H9 (cell line): Measurements from ENCODE around the gene TSSK6. TPM values are rescaled to one million over a fixed set of nuclear protein-coding genes. Genes with fewer than 3 reads are reported as not detected.

ENCODE experiments used
- DNase-seq: peaks from one replicate; pipeline ENCODE4 v3.0.0-alpha.2; 2017
- H2AFZ ChIP-seq: one replicate; pipeline ENCODE4 v1.6.1; 2013; ENCODE audit warnings: mild to moderate bottlenecking, low read length, control low read depth, moderate library complexity
- H2AK5ac ChIP-seq: 2 replicates; pipeline ENCODE4 v1.6.1; 2013; ENCODE audit warnings: low read length, control low read depth, mixed read lengths; ENCODE audit not compliant: insufficient read length
- H2BK120ac ChIP-seq: one replicate; pipeline ENCODE4 v1.6.1; 2013; ENCODE audit warnings: low read depth, mild to moderate bottlenecking, low read length, control low read depth, inconsistent platforms; ENCODE audit not compliant: poor library complexity, severe bottlenecking
- H2BK12ac ChIP-seq: 2 replicates; pipeline ENCODE4 v1.6.1; 2013; ENCODE audit warnings: low read length, control low read depth, mixed read lengths, low read depth; ENCODE audit not compliant: insufficient read length
- H2BK15ac ChIP-seq: 2 replicates; pipeline ENCODE4 v1.6.1; 2013; ENCODE audit warnings: low read depth, low read length, control low read depth
- H2BK20ac ChIP-seq: one replicate; pipeline ENCODE4 v1.6.1; 2013; ENCODE audit warnings: low read depth, mild to moderate bottlenecking, low read length, control low read depth, inconsistent platforms; ENCODE audit not compliant: poor library complexity, severe bottlenecking
- H2BK5ac ChIP-seq: 2 replicates; pipeline ENCODE4 v1.6.1; 2013; ENCODE audit warnings: low read length, control low read depth, mixed read lengths; ENCODE audit not compliant: insufficient read length
- H3K14ac ChIP-seq: 2 replicates; pipeline ENCODE4 v1.6.1; 2013; ENCODE audit warnings: low read length, control low read depth; ENCODE audit not compliant: insufficient read depth
- H3K18ac ChIP-seq: 2 replicates; pipeline ENCODE4 v1.6.1; 2013; ENCODE audit warnings: low read depth, mild to moderate bottlenecking, mixed read lengths, low read length, control low read depth; ENCODE audit not compliant: insufficient read length
- H3K23ac ChIP-seq: 2 replicates; pipeline ENCODE4 v1.6.1; 2013; ENCODE audit warnings: low read length, control low read depth, mixed read lengths, low read depth; ENCODE audit not compliant: insufficient read length
- H3K23me2 ChIP-seq: 2 replicates; pipeline ENCODE4 v1.6.1; 2013; ENCODE audit warnings: low read depth, mild to moderate bottlenecking, mixed read lengths, low read length, control low read depth; ENCODE audit not compliant: insufficient read length, poor library complexity, severe bottlenecking
- H3K27ac ChIP-seq: 2 replicates; pipeline ENCODE4 v1.5.1; 2013; ENCODE audit warnings: low read length, control low read depth, mixed read lengths, low read depth; ENCODE audit not compliant: insufficient read length
- H3K27me3 ChIP-seq: 2 replicates; pipeline ENCODE4 v1.6.1; 2013; ENCODE audit warnings: low read length, control low read depth, inconsistent platforms; ENCODE audit not compliant: insufficient read depth
- H3K4ac ChIP-seq: 2 replicates; pipeline ENCODE4 v1.6.1; 2013; ENCODE audit warnings: low read depth, mild to moderate bottlenecking, control low read depth, inconsistent platforms, low read length, moderate library complexity
- H3K4me1 ChIP-seq: 2 replicates; pipeline ENCODE4 v1.6.1; 2013; ENCODE audit warnings: low read length, control low read depth, inconsistent platforms; ENCODE audit not compliant: insufficient read depth
- H3K4me2 ChIP-seq: 2 replicates; pipeline ENCODE4 v1.6.1; 2013; ENCODE audit warnings: low read length, control low read depth, mixed read lengths; ENCODE audit not compliant: insufficient read length, insufficient read depth
- H3K56ac ChIP-seq: 2 replicates; pipeline ENCODE4 v1.6.1; 2013; ENCODE audit warnings: low read depth, mild to moderate bottlenecking, mixed read lengths, low read length, control low read depth; ENCODE audit not compliant: insufficient read length
- H3K79me1 ChIP-seq: 2 replicates; pipeline ENCODE4 v1.6.1; 2013; ENCODE audit warnings: low read depth, mild to moderate bottlenecking, moderate library complexity, low read length, control low read depth, inconsistent platforms; ENCODE audit not compliant: insufficient read depth, poor library complexity, severe bottlenecking
- H3K79me2 ChIP-seq: 2 replicates; pipeline ENCODE4 v1.6.1; 2013; ENCODE audit warnings: low read length, control low read depth, inconsistent platforms; ENCODE audit not compliant: insufficient read depth
- H3K9ac ChIP-seq: 2 replicates; pipeline ENCODE4 v1.6.1; 2013; ENCODE audit warnings: low read length, control low read depth, mixed read lengths; ENCODE audit not compliant: insufficient read length; ENCODE audit errors: extremely low read depth
- H3K9me3 ChIP-seq: one replicate; pipeline ENCODE4 v1.6.1; 2013; ENCODE audit warnings: low read depth, low read length, inconsistent platforms; ENCODE audit not compliant: control insufficient read depth
- H3T11ph ChIP-seq: one replicate; pipeline ENCODE4 v1.6.1; 2013; ENCODE audit warnings: mild to moderate bottlenecking, low read length, control low read depth, inconsistent platforms
- H4K20me1 ChIP-seq: one replicate; pipeline ENCODE4 v1.6.1; 2013; ENCODE audit not compliant: control insufficient read depth, insufficient read length, insufficient read depth
- H4K5ac ChIP-seq: 2 replicates; pipeline ENCODE4 v1.6.1; 2013; ENCODE audit warnings: low read depth, mild to moderate bottlenecking, mixed read lengths, low read length, control low read depth; ENCODE audit not compliant: insufficient read length
- H4K8ac ChIP-seq: replicated peaks from 2 replicates; pipeline ENCODE4 v1.6.1; 2013; ENCODE audit warnings: low read length, control low read depth, mixed read lengths, low read depth; ENCODE audit not compliant: insufficient read length
- H4K91ac ChIP-seq: 2 replicates; pipeline ENCODE4 v1.6.1; 2013; ENCODE audit warnings: low read depth, mild to moderate bottlenecking, moderate library complexity, mixed read lengths, low read length, control low read depth; ENCODE audit not compliant: insufficient read length
- H3K27ac Mint-ChIP-seq, 3 experiments: 2 replicates in 2 of 3; 3 replicates in 1 of 3; pipeline ENCODE4 v1.8.0; 2020 to 2021; ENCODE audit warnings: mixed read lengths in 3 of 3, mild to moderate bottlenecking in 1 of 3, moderate library complexity in 1 of 3
- H3K27me3 Mint-ChIP-seq: 2 replicates; pipeline ENCODE4 v1.8.0; 2021; ENCODE audit warnings: low read depth, mild to moderate bottlenecking, moderate library complexity, mixed read lengths
- H3K36me3 Mint-ChIP-seq, 3 experiments: 2 replicates in 2 of 3; 3 replicates in 1 of 3; pipeline ENCODE4 v1.8.0; 2020 to 2021; ENCODE audit warnings: low read depth in 3 of 3, mixed read lengths in 3 of 3; ENCODE audit not compliant: insufficient read depth in 1 of 3
- H3K4me1 Mint-ChIP-seq, 2 experiments: 2 replicates each; pipeline ENCODE4 v1.8.0; 2020; ENCODE audit warnings: mixed read lengths in 2 of 2
- H3K4me3 Mint-ChIP-seq, 2 experiments: 2 replicates in 1 of 2; 3 replicates in 1 of 2; pipeline ENCODE4 v1.8.0; 2020 to 2021; ENCODE audit warnings: mild to moderate bottlenecking in 2 of 2, mixed read lengths in 2 of 2, moderate library complexity in 1 of 2
- H3K9me3 Mint-ChIP-seq, 2 experiments: 2 replicates in 1 of 2; 3 replicates in 1 of 2; pipeline ENCODE4 v1.8.0; 2020; ENCODE audit warnings: mild to moderate bottlenecking in 2 of 2, mixed read lengths in 2 of 2, moderate library complexity in 1 of 2
- CTCF ChIP-seq: fragments of 200-600 bp; sonication (generic); conservative IDR thresholded peaks from 3 replicates; pipeline ENCODE4 v1.8.0; 2021; ENCODE audit warnings: antibody characterized with exemption, mild to moderate bottlenecking
- WGBS: extraction: QIAGEN DNeasy Blood & Tissue Kit; methylation state at CpG from one replicate; pipeline ENCODE4 v1.1.7; 2013; ENCODE audit warnings: missing lambda C conversion rate, low lambda C conversion rate, mixed read lengths; ENCODE audit not compliant: insufficient read length; ENCODE audit errors: extremely low coverage; 5-methylcytosine and 5-hydroxymethylcytosine counted together
- long read RNA-seq: library from polyadenylated mRNA; unstranded; transcript quantifications from one replicate; pipeline ENCODE4 v2.0.0, GENCODE V29; 2020
- total RNA-seq: library from RNA; stranded (reverse); gene quantifications from 2 replicates; pipeline ENCODE4 v1.2.1, GENCODE V29; 2021

The TSSK6 gene
- 2.6 and 2.8 TPM in 2 replicates for total RNA-seq
- long read RNA-seq, transcript TSSK6-201 (1 exons, 1,467 nt): major isoform, 7 of 10 reads
- long read RNA-seq, partial matches to known transcripts: 0 of 10 reads
- long read RNA-seq, other reads (novel, unspliced or antisense): 3 of 10 reads

- Mint-ChIP-seq H3K27me3 (peaks cover 4% of the 10 kb centered on the region; the same call in 1 of the 2 replicates), H3K27ac (peak within 1 kb of the TSS; percentile 87 to 96 (median 96)), H3K4me1 (peaks cover 3 to 13% of the 10 kb centered on the region in 2 experiments), H3K9me3 (no peaks in the 10 kb centered on the region), H3K36me3 (peaks cover 4 to 22% (median 11%) of the 10 kb centered on the region in 3 experiments; a peak in 6 of 7 replicates), H3K4me3 (peak within 1 kb of the TSS; percentile 91 to 94)
- Histone ChIP-seq H3K4ac (no peak within 1 kb of the TSS), H3K14ac (peak within 1 kb of the TSS; percentile 69; the same call in 1 of the 2 replicates), H3K4me2 (peak within 1 kb of the TSS; percentile 85), H3K23me2 (peaks cover 5% of the 10 kb centered on the region), H2AK5ac (no peak within 1 kb of the TSS), H4K5ac (no peak within 1 kb of the TSS), H3T11ph (no peak within 1 kb of the TSS), H3K27ac (no peak within 1 kb of the TSS), H2BK15ac (no peak within 1 kb of the TSS), H2BK5ac (no peak within 1 kb of the TSS), H3K9me3 (no peaks in the 10 kb centered on the region), H2BK20ac (no peak within 1 kb of the TSS), H3K56ac (no peak within 1 kb of the TSS), H2BK120ac (no peak within 1 kb of the TSS), H3K23ac (no peak within 1 kb of the TSS), H2BK12ac (no peak within 1 kb of the TSS), H3K79me1 (peaks cover 3% of the 10 kb centered on the region), H2AFZ (peak within 1 kb of the TSS; percentile 63), H4K20me1 (no peaks in the 10 kb centered on the region), H4K8ac (no peak within 1 kb of the TSS), H3K18ac (peak within 1 kb of the TSS; percentile 69), H3K9ac (peak within 1 kb of the TSS; percentile 85), H3K79me2 (peaks cover 11% of the 10 kb centered on the region; the same call in 1 of the 2 replicates), H4K91ac (no peak within 1 kb of the TSS), H3K4me1 (no peaks in the 10 kb centered on the region), H3K27me3 (no peaks in the 10 kb centered on the region)
- no peak for DNase-seq
- TF ChIP-seq CTCF: no peak
- no CpG with 5 or more reads among the region's 74 CpGs for WGBS
Measured at GRCh38 chr19:19514881-19515641, at the start of gene TSSK6. TSSK6 (minus strand) TSS chr19:19515548; CDS start chr19:19515427, 121 bp downstream.
